Activated CD4-positive, alpha-beta T cell treated with anti-CD3 and anti-CD28 coated beads, Interleukin-2, amount 50 U/mL, for 4 hours (primary cell): Measurements from ENCODE around the gene GAS6.

ENCODE experiments used
- DNase-seq, 2 experiments: peaks; one replicate each; pipeline ENCODE4 v3.0.0-alpha.2; 2020

Gene GAS6

GRCh38 chr13:113864273-113864890, 506 bp upstream of the GAS6 start:
- DNase-seq, result no peak

- no peak for DNase-seq
Measured at GRCh38 chr13:113862931-113863523, 849 bp downstream of the GAS6 start.

GRCh38 chr13:113862191-113862930, 1.5 kb downstream of the GAS6 start:
- DNase-seq, result no peak

- DNase-seq, result no peak
Measured at GRCh38 chr13:113861433-113862030, 2.3 kb downstream of the GAS6 start.

- no peak for DNase-seq
Measured at GRCh38 chr13:113860665-113861432, 3.0 kb downstream of the GAS6 start.

- no peak for DNase-seq
Measured at GRCh38 chr13:113860051-113860664, 3.7 kb downstream of the GAS6 start.

GRCh38 chr13:113859311-113860050, 4.4 kb downstream of the GAS6 start:
- DNase-seq, result no peak

GRCh38 chr13:113857531-113858195, 6.2 kb downstream of the GAS6 start:
- no peak for DNase-seq

- DNase-seq, result no peak
Measured at GRCh38 chr13:113856716-113857065, 7.2 kb downstream of the GAS6 start.

GRCh38 chr13:113855931-113856715, 7.8 kb downstream of the GAS6 start:
- DNase-seq, result no peak

GRCh38 chr13:113855012-113855921, 8.6 kb downstream of the GAS6 start:
- no peak for DNase-seq

- DNase-seq, result no peak
Measured at GRCh38 chr13:113854238-113855011, 9.5 kb downstream of the GAS6 start.

- no peak for DNase-seq
Measured at GRCh38 chr13:113853518-113854237, 10.2 kb downstream of the GAS6 start.

GRCh38 chr13:113852536-113853517, 11.0 kb downstream of the GAS6 start:
- no peak for DNase-seq

GRCh38 chr13:113851826-113852535, 11.9 kb downstream of the GAS6 start:
- no peak for DNase-seq

- DNase-seq, result no peak
Measured at GRCh38 chr13:113851480-113851803, 12.4 kb downstream of the GAS6 start.
